K562 (cell line): ENCODE measurements around the gene LRP1. TPM values are rescaled to one million over a fixed set of nuclear protein-coding genes. Genes with fewer than 3 reads are reported as not detected.

Experiments used
- CCAR2 ChIP-seq: fragments of 200-400 bp; formaldehyde crosslinking; IDR thresholded peaks from 2 replicates; pipeline ENCODE4 v1.6.1; 2017; ENCODE audit warnings: mild to moderate bottlenecking, low read depth, low read length
- ELF1 ChIP-seq: fragments of 200-800 bp; sonication (Bioruptor generic); IDR thresholded peaks from 2 replicates; pipeline ENCODE4 v1.6.1; 2016; ENCODE audit warnings: missing genetic modification characterization, missing compliant biosample characterization
- FOS ChIP-seq: IDR thresholded peaks from 3 replicates; pipeline ENCODE4 v1.6.1; 2011; ENCODE audit not compliant: insufficient read length; ENCODE audit errors: extremely low read depth
- HDAC3 ChIP-seq: fragments of 450-650 bp; IDR thresholded peaks from 2 replicates; pipeline ENCODE4 v1.6.1; 2018; ENCODE audit warnings: borderline replicate concordance, mild to moderate bottlenecking, moderate library complexity; ENCODE audit not compliant: partially characterized antibody
- HNRNPL ChIP-seq: fragments of 200-400 bp; formaldehyde crosslinking; IDR thresholded peaks from 2 replicates; pipeline ENCODE4 v1.6.1; 2017; ENCODE audit warnings: low read depth, mild to moderate bottlenecking, low read length
- JUNB ChIP-seq: fragments of 450-650 bp; formaldehyde crosslinking; conservative IDR thresholded peaks from 2 replicates; pipeline ENCODE4 v1.4.0; 2020; ENCODE audit warnings: mild to moderate bottlenecking
- NBN ChIP-seq: fragments of 450-650 bp; IDR thresholded peaks from 2 replicates; pipeline ENCODE4 v1.6.1; 2016; ENCODE audit warnings: low read depth, mild to moderate bottlenecking
- NR2C2 ChIP-seq, 2 experiments: fragments of 200-800 bp in 1 of 2; sonication (Bioruptor generic) in 1 of 2; sonication (generic) in 1 of 2; formaldehyde crosslinking in 1 of 2; IDR thresholded peaks; 2 replicates each; pipeline versions ENCODE4 v1.6.1 to v1.8.0; 2016 to 2022; ENCODE audit warnings: mild to moderate bottlenecking in 1 of 2, missing compliant biosample characterization in 1 of 2, missing genetic modification characterization in 1 of 2, missing genetic modification reagents in 1 of 2
- PCBP1 ChIP-seq: fragments of 200-400 bp; formaldehyde crosslinking; IDR thresholded peaks from 2 replicates; pipeline ENCODE4 v1.6.1; 2018; ENCODE audit warnings: mild to moderate bottlenecking, low read depth, low read length; ENCODE audit not compliant: poor library complexity, severe bottlenecking
- PHB2 ChIP-seq: fragments of 450-650 bp; IDR thresholded peaks from 2 replicates; pipeline ENCODE4 v1.6.1; 2017; ENCODE audit warnings: low read depth
- RAD51 ChIP-seq: fragments of 450-650 bp; IDR thresholded peaks from 2 replicates; pipeline ENCODE4 v1.7.1; 2016; ENCODE audit warnings: low read depth, mild to moderate bottlenecking, borderline replicate concordance
- RFX1 ChIP-seq: fragments of 450-650 bp; IDR thresholded peaks from 2 replicates; pipeline ENCODE4 v1.6.1; 2016; ENCODE audit warnings: mild to moderate bottlenecking, moderate library complexity
- SIN3A ChIP-seq, 2 experiments: fragments of 150-350 bp in 1 of 2; IDR thresholded peaks; 2 replicates each; pipeline ENCODE4 v1.6.1; 2011 to 2016; ENCODE audit warnings: borderline replicate concordance in 2 of 2, low read depth in 2 of 2, low read length in 2 of 2, mild to moderate bottlenecking in 2 of 2, moderate library complexity in 2 of 2; ENCODE audit not compliant: control insufficient read depth in 1 of 2
- SIN3B ChIP-seq: fragments of 450-650 bp; IDR thresholded peaks from 2 replicates; pipeline ENCODE4 v1.6.1; 2017; ENCODE audit warnings: low read depth, mild to moderate bottlenecking, moderate library complexity
- SMARCA4 ChIP-seq: fragments of 450-650 bp; IDR thresholded peaks from 2 replicates; pipeline ENCODE4 v1.6.1; 2016
- ZNF583 ChIP-seq: fragments of 250-450 bp; sonication (Bioruptor Pico); IDR thresholded peaks from 2 replicates; pipeline ENCODE4 v1.4.0; 2020
- ZNF76 ChIP-seq: fragments of 250-450 bp; sonication (Bioruptor Pico); IDR thresholded peaks from 2 replicates; pipeline ENCODE4 v1.4.0; 2020; ENCODE audit warnings: mild to moderate bottlenecking, moderate library complexity, borderline replicate concordance
- polyA plus RNA-seq, 8 experiments: library from polyadenylated mRNA; depleted of rRNA in 4 of 8; stranded (reverse) in 5 of 8; unstranded in 3 of 8; fragments of >200 nt; fragmentation: Nextera tagmentation in 2 of 8; fragmentation: Illumina TruSeq in 1 of 8; extraction: Ambion mirVana in 2 of 8; extraction: Trizol in 1 of 8; gene quantifications; 2 replicates each; pipeline versions ENCODE4 v1.2.1 to v1.2.3, GENCODE V29; 2011 to 2014; ENCODE audit warnings: inconsistent platforms in 1 of 8, missing spikeins in 1 of 8
- total RNA-seq, 7 experiments: library from RNA; depleted of rRNA in 6 of 7; stranded (reverse); fragments of >200 nt in 6 of 7; fragmentation: Illumina TruSeq in 2 of 7; extraction: Trizol in 2 of 7; gene quantifications; 2 replicates each; pipeline versions ENCODE4 v1.2.1 to v1.2.3, GENCODE V29; 2011 to 2021; ENCODE audit warnings: low replicate concordance in 1 of 7
- TF ChIP-seq, protein P1 (sequence below): fragments of 250-450 bp; sonication (Bioruptor Pico); IDR thresholded peaks from 2 replicates; pipeline ENCODE4 v1.4.0; 2020
- TF ChIP-seq, protein P2 (sequence below): fragments of 450-650 bp; IDR thresholded peaks from 2 replicates; pipeline ENCODE4 v1.6.1; 2016
- TF ChIP-seq, protein P3 (sequence below): IDR thresholded peaks from 2 replicates; pipeline ENCODE4 v1.6.1; 2011; ENCODE audit not compliant: insufficient read length; ENCODE audit errors: extremely low read depth

The LRP1 gene
- total and polyA plus RNA-seq, 9 of the 15 experiments (the other 6 are each of a cell fraction or from before 2014, with no cell fraction given) = 0.04 to 0.64 (median 0.19) TPM; not detected in 2

DNA sequence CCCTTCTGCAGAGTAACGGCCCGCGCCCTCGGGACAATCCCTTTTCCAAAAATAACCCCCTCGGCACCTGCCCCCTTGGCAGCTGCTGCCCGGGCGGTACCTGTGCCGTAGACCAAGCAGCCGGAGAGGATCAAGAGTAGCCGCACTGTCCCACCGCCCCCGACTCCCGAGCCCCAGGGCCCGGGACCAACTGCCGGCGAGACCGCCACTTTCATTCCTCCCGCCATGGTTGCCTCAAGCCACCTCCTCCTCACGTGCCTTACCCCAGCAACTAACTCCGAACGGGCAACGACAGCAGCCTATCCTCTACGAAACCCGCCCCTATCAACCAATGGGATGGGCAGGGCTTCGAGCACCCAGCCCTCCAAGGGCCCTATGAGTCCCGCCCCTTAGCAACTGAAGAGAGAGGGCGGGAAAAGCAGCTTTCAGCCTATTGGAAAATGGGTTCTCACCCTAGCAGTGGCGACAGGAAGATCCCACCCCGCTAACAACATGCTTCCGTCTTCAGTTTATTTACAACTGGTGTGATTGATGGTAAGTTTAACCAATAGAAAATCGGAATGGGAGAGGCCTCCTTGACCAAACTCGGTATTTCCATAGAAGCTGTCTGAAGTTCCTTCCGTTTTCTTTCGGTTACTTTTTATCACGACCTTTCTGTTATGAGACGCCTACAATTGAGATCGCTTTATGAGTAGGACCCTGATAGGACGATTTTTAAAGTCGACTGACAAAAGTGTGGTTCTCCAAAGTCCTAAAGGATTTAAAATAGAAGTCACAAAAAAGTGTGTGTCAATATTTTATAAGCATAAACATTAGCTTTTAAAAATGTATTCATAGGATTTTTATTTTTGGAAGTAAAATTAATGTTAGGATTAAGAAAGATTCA is 49.5 kb upstream of the LRP1 start, which contains the start of gene NEMP1 (continued):
- TF ChIP-seq SIN3A (IDR thresholded peaks at IDR 0.05; ENCODE audit: borderline replicate concordance in 2 of 2, control insufficient read depth in 1 of 2, low read depth in 2 of 2, low read length in 2 of 2) = peak in 1 of 2 experiments; percentile 43; a peak in 1 of 4 replicates
- TF ChIP-seq NBN = peak; percentile 21; the same call in 1 of the 2 replicates
- TF ChIP-seq NR2C2 (CRISPR knock-in tag; IDR thresholded peaks at IDR 0.05) = no peak
- peak; percentile 54; the same call in 1 of the 2 replicates for TF ChIP-seq NR2C2 (tag; IDR thresholded peaks at IDR 0.05)
- TF ChIP-seq, protein P1, sequence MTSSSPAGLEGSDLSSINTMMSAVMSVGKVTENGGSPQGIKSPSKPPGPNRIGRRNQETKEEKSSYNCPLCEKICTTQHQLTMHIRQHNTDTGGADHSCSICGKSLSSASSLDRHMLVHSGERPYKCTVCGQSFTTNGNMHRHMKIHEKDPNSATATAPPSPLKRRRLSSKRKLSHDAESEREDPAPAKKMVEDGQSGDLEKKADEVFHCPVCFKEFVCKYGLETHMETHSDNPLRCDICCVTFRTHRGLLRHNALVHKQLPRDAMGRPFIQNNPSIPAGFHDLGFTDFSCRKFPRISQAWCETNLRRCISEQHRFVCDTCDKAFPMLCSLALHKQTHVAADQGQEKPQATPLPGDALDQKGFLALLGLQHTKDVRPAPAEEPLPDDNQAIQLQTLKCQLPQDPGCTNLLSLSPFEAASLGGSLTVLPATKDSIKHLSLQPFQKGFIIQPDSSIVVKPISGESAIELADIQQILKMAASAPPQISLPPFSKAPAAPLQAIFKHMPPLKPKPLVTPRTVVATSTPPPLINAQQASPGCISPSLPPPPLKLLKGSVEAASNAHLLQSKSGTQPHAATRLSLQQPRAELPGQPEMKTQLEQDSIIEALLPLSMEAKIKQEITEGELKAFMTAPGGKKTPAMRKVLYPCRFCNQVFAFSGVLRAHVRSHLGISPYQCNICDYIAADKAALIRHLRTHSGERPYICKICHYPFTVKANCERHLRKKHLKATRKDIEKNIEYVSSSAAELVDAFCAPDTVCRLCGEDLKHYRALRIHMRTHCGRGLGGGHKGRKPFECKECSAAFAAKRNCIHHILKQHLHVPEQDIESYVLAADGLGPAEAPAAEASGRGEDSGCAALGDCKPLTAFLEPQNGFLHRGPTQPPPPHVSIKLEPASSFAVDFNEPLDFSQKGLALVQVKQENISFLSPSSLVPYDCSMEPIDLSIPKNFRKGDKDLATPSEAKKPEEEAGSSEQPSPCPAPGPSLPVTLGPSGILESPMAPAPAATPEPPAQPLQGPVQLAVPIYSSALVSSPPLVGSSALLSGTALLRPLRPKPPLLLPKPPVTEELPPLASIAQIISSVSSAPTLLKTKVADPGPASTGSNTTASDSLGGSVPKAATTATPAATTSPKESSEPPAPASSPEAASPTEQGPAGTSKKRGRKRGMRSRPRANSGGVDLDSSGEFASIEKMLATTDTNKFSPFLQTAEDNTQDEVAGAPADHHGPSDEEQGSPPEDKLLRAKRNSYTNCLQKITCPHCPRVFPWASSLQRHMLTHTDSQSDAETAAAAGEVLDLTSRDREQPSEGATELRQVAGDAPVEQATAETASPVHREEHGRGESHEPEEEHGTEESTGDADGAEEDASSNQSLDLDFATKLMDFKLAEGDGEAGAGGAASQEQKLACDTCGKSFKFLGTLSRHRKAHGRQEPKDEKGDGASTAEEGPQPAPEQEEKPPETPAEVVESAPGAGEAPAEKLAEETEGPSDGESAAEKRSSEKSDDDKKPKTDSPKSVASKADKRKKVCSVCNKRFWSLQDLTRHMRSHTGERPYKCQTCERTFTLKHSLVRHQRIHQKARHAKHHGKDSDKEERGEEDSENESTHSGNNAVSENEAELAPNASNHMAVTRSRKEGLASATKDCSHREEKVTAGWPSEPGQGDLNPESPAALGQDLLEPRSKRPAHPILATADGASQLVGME (CRISPR knock-in tag) = peak; percentile 88
- TF ChIP-seq, protein P2, sequence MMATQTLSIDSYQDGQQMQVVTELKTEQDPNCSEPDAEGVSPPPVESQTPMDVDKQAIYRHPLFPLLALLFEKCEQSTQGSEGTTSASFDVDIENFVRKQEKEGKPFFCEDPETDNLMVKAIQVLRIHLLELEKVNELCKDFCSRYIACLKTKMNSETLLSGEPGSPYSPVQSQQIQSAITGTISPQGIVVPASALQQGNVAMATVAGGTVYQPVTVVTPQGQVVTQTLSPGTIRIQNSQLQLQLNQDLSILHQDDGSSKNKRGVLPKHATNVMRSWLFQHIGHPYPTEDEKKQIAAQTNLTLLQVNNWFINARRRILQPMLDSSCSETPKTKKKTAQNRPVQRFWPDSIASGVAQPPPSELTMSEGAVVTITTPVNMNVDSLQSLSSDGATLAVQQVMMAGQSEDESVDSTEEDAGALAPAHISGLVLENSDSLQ = peak; percentile 99
- no peak for TF ChIP-seq PHB2
- no peak for TF ChIP-seq CCAR2
- peak; percentile 22; the same call in 1 of the 2 replicates for TF ChIP-seq SMARCA4
- no peak for TF ChIP-seq HNRNPL
- TF ChIP-seq, protein P3, sequence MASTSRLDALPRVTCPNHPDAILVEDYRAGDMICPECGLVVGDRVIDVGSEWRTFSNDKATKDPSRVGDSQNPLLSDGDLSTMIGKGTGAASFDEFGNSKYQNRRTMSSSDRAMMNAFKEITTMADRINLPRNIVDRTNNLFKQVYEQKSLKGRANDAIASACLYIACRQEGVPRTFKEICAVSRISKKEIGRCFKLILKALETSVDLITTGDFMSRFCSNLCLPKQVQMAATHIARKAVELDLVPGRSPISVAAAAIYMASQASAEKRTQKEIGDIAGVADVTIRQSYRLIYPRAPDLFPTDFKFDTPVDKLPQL = peak; percentile 59
- TF ChIP-seq RFX1 = peak; percentile 98
- peak; percentile 90 for TF ChIP-seq RAD51
- TF ChIP-seq FOS = peak; percentile 93
- TF ChIP-seq ZNF583 (CRISPR knock-in tag) = 0 out of 2 replicates have a peak, but pooled peaks have one; percentile 59
- TF ChIP-seq PCBP1 = peak; percentile 69
- peak; percentile 74; the same call in 1 of the 2 replicates for TF ChIP-seq ZNF76 (CRISPR knock-in tag)
- peak; percentile 25 for TF ChIP-seq HDAC3
- TF ChIP-seq ELF1 (tag) = 0 out of 2 replicates have a peak, but pooled peaks have one; percentile 4
- TF ChIP-seq SIN3B = peak; percentile 71; the same call in 1 of the 2 replicates
- TF ChIP-seq JUNB (CRISPR knock-in tag) = no peak
